ENCODE data around the gene AMELY. TPM values are rescaled to one million over a fixed set of nuclear protein-coding genes. Genes with fewer than 3 reads are reported as not detected.
"Not testable (repeated sequence)": the region's sequence is repeated elsewhere in the genome, so short reads cannot be mapped to it uniquely, and the experiment has no call there.

AMELY gene
- total and polyA plus RNA-seq, 2 experiments from 2014 or later, result not detected

DNA sequence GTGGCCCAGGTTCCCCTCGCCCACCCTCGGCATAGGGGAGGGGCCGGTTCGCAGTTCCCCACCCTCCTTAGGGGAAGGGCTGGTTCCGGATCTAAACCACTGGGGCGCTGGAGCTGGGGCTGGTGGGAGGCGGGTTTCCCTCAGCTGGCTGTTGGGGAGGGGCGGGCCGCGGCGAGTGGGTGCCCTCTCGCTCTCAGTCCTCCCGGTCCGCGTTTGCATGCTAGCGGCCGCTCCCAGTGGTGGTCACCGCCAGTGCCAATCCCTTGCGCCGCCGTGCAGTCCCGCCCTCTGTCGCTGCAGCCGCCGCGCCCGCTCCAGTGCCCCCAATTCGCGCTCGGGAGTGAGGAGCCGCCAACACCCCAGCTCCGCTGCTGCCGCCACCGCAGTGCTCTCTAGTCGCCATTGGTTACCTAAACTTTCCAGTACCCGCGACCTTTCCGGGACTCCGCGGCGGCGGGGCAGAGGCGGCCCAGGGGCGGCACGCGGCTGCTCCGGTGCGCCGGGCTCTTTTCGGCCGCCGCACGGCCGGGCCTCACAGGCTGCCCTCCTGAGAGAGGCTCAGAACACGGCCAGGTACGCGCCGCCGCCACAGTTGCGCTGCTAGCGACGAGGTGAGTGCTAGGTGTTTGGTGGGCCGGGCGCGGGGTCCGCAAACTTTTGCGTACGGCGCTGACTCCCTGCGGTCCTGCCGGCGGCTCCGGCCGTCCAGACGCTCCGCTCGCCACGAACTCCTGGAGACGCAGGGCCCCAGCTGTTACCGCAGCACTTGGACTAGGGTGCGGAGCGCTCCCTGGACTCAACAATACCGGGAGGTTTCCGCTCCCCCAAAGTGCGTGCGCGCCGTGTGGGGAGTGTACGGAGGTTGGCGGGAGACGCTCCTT lies 940 bp downstream of the AMELY start, which contains the start of gene TBL1Y:
Gene TBL1Y, plus strand, starts transcription at position 326 of the 881 bp plus-strand sequence. CDS start 114,388 bp downstream, outside the sequence.
- no peak within 1 kb of the TSS for H3K4me3 ChIP-seq
- no CpG with 5 or more reads among the region's 91 CpGs for WGBS (ENCODE audit: low lambda C conversion rate, missing lambda C conversion rate)

DNA sequence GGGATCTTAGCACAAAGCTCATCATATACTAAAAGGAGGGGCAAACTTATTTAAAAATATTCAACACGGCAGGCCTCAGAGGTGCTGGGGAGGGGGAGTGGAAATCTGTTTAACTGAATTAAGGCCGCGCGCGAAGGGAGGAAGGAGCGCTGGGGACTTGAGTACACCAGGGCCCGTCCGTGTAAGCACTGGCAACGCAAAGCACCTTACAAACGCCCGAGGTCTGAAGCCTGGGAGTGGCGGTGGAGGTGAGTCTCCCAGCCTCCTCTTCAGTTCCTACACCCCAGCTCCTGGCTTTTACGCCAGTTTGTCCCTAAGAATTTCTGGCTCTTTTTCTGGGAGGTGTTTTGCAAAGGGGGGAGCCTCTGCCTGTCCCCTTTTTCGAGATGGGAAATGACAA lies 1.7 kb downstream of the AMELY start:
- no peak overlapping the region for H3K4me2 ChIP-seq
- DNase-seq (ENCODE audit: low spot score), result no peak
- no peak overlapping the region for H2AFZ ChIP-seq
- no peak for TF ChIP-seq EZH2phosphoT487 (IDR thresholded peaks at IDR 0.05; ENCODE audit: low read depth, severe bottlenecking, unreplicated experiment)
- TF ChIP-seq, protein P1, sequence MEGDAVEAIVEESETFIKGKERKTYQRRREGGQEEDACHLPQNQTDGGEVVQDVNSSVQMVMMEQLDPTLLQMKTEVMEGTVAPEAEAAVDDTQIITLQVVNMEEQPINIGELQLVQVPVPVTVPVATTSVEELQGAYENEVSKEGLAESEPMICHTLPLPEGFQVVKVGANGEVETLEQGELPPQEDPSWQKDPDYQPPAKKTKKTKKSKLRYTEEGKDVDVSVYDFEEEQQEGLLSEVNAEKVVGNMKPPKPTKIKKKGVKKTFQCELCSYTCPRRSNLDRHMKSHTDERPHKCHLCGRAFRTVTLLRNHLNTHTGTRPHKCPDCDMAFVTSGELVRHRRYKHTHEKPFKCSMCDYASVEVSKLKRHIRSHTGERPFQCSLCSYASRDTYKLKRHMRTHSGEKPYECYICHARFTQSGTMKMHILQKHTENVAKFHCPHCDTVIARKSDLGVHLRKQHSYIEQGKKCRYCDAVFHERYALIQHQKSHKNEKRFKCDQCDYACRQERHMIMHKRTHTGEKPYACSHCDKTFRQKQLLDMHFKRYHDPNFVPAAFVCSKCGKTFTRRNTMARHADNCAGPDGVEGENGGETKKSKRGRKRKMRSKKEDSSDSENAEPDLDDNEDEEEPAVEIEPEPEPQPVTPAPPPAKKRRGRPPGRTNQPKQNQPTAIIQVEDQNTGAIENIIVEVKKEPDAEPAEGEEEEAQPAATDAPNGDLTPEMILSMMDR (IDR thresholded peaks at IDR 0.05; ENCODE audit: poor library complexity), result no peak
- no peak for TF ChIP-seq EZH2 (IDR thresholded peaks at IDR 0.05; ENCODE audit: borderline replicate concordance)
- H4K20me1 ChIP-seq (ENCODE audit: insufficient read depth, poor library complexity, severe bottlenecking), result no peaks in the 10 kb centered on the region
- H3K9me2 ChIP-seq (replicated peaks; ENCODE audit: insufficient read depth), result no peaks in the 10 kb centered on the region
- no peaks in the 10 kb centered on the region for H3K36me3 ChIP-seq (replicated peaks; ENCODE audit: insufficient read depth, low read depth)
- WGBS (ENCODE audit: low lambda C conversion rate, missing lambda C conversion rate), result no CpG with 5 or more reads among the region's 14 CpGs
- no peak overlapping the region for H3K27ac ChIP-seq
- H3K9me3 ChIP-seq (ENCODE audit: low read depth), result no peaks in the 10 kb centered on the region
- no peak overlapping the region for H3K4me3 ChIP-seq
- H3K4me1 ChIP-seq (ENCODE audit: insufficient read depth), result no peaks in the 10 kb centered on the region
- no peaks in the 10 kb centered on the region for H3K27me3 ChIP-seq
- no peaks in the 10 kb centered on the region for H3K79me2 ChIP-seq

More for the DNA sequence above, 940 bp downstream of the AMELY start, which contains the start of gene TBL1Y:
- H3K4me2 ChIP-seq, result no peak within 1 kb of the TSS
- no peak for DNase-seq (ENCODE audit: low spot score)
- H2AFZ ChIP-seq, result no peak within 1 kb of the TSS
- no peaks in the 10 kb centered on the region for H4K20me1 ChIP-seq (ENCODE audit: insufficient read depth, poor library complexity, severe bottlenecking)
- TF ChIP-seq, protein P1 (IDR thresholded peaks at IDR 0.05; ENCODE audit: poor library complexity), result no peak
- TF ChIP-seq EZH2phosphoT487 (IDR thresholded peaks at IDR 0.05; ENCODE audit: low read depth, severe bottlenecking, unreplicated experiment) (no peak), EZH2 (IDR thresholded peaks at IDR 0.05; ENCODE audit: borderline replicate concordance) (no peak)
- no peaks in the 10 kb centered on the region for H3K27me3 ChIP-seq
- H3K4me1 ChIP-seq (ENCODE audit: insufficient read depth), result no peaks in the 10 kb centered on the region
- H3K27ac ChIP-seq, result no peak within 1 kb of the TSS
- H3K9me3 ChIP-seq (ENCODE audit: low read depth), result no peaks in the 10 kb centered on the region
- H3K36me3 ChIP-seq (replicated peaks; ENCODE audit: insufficient read depth, low read depth), result no peaks in the 10 kb centered on the region
- no peaks in the 10 kb centered on the region for H3K9me2 ChIP-seq (replicated peaks; ENCODE audit: insufficient read depth)
- H3K79me2 ChIP-seq, result no peaks in the 10 kb centered on the region

DNA sequence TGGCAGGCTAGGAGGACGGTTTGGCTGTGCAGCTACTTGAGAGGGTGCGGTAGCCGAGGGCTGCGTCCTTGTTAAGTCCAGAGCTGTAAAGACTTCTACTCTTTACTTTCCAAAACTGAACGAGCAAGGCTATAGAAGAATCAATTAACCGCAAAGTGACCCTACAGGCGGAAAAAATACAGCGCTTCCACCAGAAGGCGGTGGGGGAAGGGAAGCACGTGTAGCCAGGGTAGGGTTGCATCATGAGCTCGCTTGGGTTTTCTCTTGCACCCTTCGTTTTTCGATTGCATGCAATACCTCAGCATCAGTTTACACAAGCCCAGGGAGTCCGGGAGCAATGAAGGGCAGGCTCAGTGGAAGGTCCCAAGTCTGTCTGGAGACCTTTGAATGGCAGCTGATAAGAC lies 2.4 kb downstream of the AMELY start:
- Histone ChIP-seq H3K4me3 (no peak overlapping the region), H2AFZ (no peak overlapping the region), H3K27ac (no peak overlapping the region), H3K27me3 (no peaks in the 10 kb centered on the region), H4K20me1 (ENCODE audit: insufficient read depth, poor library complexity, severe bottlenecking) (no peaks in the 10 kb centered on the region), H3K4me2 (no peak overlapping the region), H3K9me3 (ENCODE audit: low read depth) (no peaks in the 10 kb centered on the region), H3K79me2 (no peaks in the 10 kb centered on the region), H3K36me3 (replicated peaks; ENCODE audit: insufficient read depth, low read depth) (no peaks in the 10 kb centered on the region), H3K4me1 (ENCODE audit: insufficient read depth) (no peaks in the 10 kb centered on the region), H3K9me2 (replicated peaks; ENCODE audit: insufficient read depth) (no peaks in the 10 kb centered on the region)
- WGBS (ENCODE audit: low lambda C conversion rate, missing lambda C conversion rate), result no CpG with 5 or more reads among the region's 14 CpGs
- no peak for DNase-seq (ENCODE audit: low spot score)
- TF ChIP-seq EZH2phosphoT487 (IDR thresholded peaks at IDR 0.05; ENCODE audit: low read depth, severe bottlenecking, unreplicated experiment) (no peak), EZH2 (IDR thresholded peaks at IDR 0.05; ENCODE audit: borderline replicate concordance) (no peak)
- TF ChIP-seq, protein P1 (IDR thresholded peaks at IDR 0.05; ENCODE audit: poor library complexity), result no peak

DNA sequence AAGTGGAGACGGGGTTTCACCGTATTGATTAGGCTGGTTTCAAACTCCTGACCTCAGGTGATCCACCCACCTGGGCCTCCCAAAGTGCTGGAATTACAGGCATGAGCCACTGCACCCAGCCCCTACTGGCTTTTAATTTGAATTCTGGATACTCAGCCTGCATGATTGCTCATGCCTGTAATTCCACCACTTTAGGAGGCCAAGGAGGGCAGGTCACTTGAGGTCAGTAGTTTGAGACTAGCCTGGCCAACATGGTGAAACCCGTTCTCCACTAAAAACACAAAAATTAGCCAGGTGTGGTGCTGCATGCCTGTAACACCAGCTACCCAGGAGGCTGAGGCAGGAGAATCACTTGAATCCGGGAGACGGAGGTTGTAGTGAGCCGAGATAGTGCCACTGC lies 3.5 kb downstream of the AMELY start:
- not testable (repeated sequence) for H3K4me2 ChIP-seq; H3K79me2 ChIP-seq; H3K9me3 ChIP-seq (ENCODE audit: low read depth); H3K27me3 ChIP-seq; H3K4me3 ChIP-seq; H3K9me2 ChIP-seq (replicated peaks; ENCODE audit: insufficient read depth); H2AFZ ChIP-seq; DNase-seq (ENCODE audit: low spot score); H3K4me1 ChIP-seq (ENCODE audit: insufficient read depth); H4K20me1 ChIP-seq (ENCODE audit: insufficient read depth, poor library complexity, severe bottlenecking); H3K27ac ChIP-seq; H3K36me3 ChIP-seq (replicated peaks; ENCODE audit: insufficient read depth, low read depth)
- WGBS (ENCODE audit: low lambda C conversion rate, missing lambda C conversion rate), result no CpG with 5 or more reads among the region's 6 CpGs

Data from hepatocyte (in vitro differentiated cells).